Measurements from ENCODE around the gene CCDC13.
A peak's percentile ranks its signal among the peaks of the same experiment; 100 is the strongest.

Gene CCDC13

DNA sequence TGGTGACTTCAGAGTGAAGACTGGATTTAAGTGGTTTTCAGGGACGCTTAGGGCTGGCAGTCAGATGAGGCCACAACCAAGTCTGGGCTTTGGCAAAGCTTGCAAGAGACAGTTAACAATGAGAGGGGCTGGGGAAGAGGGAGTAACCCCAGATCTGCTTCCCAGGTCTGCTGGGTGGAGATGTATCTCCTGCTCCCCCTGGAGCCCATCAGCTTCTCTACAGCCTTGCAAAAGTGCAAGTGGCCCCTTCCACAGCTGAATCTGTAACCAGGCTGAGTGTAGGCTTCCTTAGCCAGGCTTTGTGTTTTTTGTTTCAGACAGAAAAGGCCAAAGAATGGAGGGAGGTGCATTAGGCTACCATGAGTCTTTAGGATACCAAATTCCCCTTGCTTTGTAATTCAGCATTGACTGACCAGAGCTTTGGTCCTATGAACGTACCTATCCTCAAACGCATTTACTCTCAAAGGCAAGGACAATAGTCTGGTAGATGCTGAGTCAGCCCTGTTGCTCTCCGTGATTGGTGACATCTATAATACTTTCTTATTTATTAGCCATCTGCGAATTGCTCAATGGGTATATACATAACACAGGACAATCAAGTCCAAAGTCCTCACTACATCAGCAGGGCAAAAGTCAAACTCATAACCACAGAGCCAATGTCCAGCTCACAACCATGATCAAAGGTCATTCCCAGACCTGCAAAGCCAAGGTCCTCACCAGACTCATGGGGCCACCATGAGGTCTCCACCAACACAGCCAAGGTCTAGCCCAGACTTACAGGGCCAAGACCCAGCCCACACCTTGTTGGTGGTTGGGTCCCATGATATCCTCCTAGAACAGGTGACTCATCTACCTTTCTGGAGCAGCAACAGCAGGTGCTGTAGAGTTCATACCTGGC is 17.1 kb downstream of the CCDC13 start:
- no peaks in the 10 kb centered on the region for H3K9me3 ChIP-seq
- in situ Hi-C loops (cut with MboI; ENCODE audit: low sequenced_read_pairs), result no loop called here
- peak; percentile 28 to 64 for DNase-seq (ENCODE audit: low spot score in 2 of 2)

DNA sequence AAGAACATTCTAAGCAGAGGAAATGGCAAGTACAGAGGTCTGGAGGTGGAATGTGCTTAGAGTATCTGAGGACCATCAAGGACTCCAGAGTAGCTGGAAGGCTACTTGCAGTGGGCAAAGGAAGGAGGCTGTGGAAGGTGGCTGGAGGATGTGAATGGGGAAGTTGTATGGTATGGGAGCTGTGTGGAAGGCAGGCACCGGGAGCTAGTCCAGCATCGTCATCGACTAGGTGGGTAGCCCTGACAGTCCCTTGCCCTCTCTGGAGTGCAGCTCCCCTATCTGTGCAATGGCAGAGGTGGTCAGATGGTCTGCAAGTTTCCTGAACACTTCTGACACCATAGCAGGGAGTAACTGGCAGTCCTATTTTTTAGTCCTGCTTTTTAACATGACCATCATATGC is 19.3 kb downstream of the CCDC13 start:
- Histone ChIP-seq H3K9me3 (no peaks in the 10 kb centered on the region), H3K27me3 (ENCODE audit: low read depth) (peaks cover 30% of the 10 kb centered on the region), H3K36me3 (replicated peaks) (no peaks in the 10 kb centered on the region), H3K4me1 (no peaks in the 10 kb centered on the region), H3K4me3 (no peak overlapping the region)
- DNase-seq (ENCODE audit: low spot score in 2 of 2), result no peak
- in situ Hi-C loops (cut with MboI; ENCODE audit: low sequenced_read_pairs), result no loop called here

More for the DNA sequence above, 17.1 kb downstream of the CCDC13 start:
- Histone ChIP-seq H3K27me3 (ENCODE audit: low read depth) (peaks cover 44% of the 10 kb centered on the region), H3K4me3 (no peak overlapping the region), H3K4me1 (no peaks in the 10 kb centered on the region), H3K36me3 (replicated peaks) (no peaks in the 10 kb centered on the region)

DNA sequence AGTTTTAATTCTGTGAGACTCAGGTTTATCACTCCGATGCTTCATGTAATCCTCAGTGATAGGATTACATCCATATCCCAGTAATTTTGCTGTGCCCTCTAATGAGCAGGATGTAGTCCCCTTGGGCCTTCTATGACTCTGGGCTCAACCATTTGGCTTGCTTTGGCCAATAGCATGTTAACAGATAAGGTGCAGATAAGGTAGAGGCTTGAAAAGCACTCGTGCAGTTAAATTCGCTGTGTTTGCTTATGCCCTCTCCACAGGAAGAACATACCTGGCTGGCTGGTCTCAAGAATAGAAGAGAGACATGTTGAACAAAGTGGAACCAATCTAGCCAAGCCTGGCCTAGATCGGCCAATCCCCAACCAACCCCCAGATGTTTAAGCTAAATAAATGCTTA is 20.1 kb downstream of the CCDC13 start:
- no peak overlapping the region for H3K4me3 ChIP-seq
- H3K27me3 ChIP-seq (ENCODE audit: low read depth), result peaks cover 22% of the 10 kb centered on the region
- H3K9me3 ChIP-seq, result no peaks in the 10 kb centered on the region
- in situ Hi-C loops (cut with MboI; ENCODE audit: low sequenced_read_pairs), result no loop called here
- H3K36me3 ChIP-seq (replicated peaks), result no peaks in the 10 kb centered on the region
- DNase-seq (ENCODE audit: low spot score in 2 of 2), result no peak
- H3K4me1 ChIP-seq, result no peaks in the 10 kb centered on the region

DNA sequence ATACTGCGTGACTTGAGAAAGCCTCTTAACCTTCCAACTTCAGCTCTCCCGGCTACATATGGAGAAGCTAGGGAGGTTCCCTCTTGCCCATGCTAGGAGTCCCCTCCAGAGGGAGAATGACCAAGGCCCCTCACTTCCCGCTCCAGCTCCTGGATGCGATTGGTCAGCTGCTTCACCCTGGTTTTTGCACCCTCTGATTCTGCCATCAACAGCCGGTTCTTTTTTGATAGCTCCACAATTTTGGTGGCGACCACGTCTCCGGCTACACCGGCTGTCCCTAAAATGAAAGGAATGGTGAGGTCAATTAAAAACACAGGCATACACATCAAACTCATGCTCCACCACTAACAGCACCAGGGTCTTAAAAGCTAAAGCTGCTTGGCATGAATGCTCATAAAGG is 20.6 kb downstream of the CCDC13 start:
- in situ Hi-C loops (cut with MboI; ENCODE audit: low sequenced_read_pairs), result no loop called here
- DNase-seq (ENCODE audit: low spot score in 2 of 2), result no peak
- Histone ChIP-seq H3K4me1 (no peaks in the 10 kb centered on the region), H3K27me3 (ENCODE audit: low read depth) (peaks cover 17% of the 10 kb centered on the region), H3K9me3 (no peaks in the 10 kb centered on the region), H3K4me3 (no peak overlapping the region), H3K36me3 (replicated peaks) (no peaks in the 10 kb centered on the region)

DNA sequence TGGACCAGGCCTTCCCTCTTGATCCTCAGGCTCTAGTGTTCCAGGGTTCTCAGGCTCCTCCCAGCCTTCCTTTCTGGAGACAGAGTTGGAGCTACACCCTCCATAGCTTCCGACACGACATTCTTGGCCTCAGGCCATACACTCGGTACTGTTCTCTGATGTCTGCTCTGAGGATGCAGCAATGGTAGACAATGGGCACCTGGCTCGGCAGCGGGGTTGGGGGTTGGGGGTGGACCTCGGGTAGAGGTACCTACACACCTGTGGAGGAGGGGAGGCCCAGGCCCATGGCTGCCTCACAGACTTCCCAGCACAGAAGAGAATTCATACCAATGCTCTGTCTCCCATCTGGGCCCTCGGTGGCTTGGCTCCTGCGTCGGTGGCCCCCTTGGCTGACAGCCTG is 21.4 kb downstream of the CCDC13 start:
- H3K4me1 ChIP-seq, result no peaks in the 10 kb centered on the region
- H3K9me3 ChIP-seq, result no peaks in the 10 kb centered on the region
- peaks cover 17% of the 10 kb centered on the region for H3K27me3 ChIP-seq (ENCODE audit: low read depth)
- in situ Hi-C loops (cut with MboI; ENCODE audit: low sequenced_read_pairs), result no loop called here
- no peak for DNase-seq (ENCODE audit: low spot score in 2 of 2)
- no peaks in the 10 kb centered on the region for H3K36me3 ChIP-seq (replicated peaks)
- H3K4me3 ChIP-seq, result no peak overlapping the region

DNA sequence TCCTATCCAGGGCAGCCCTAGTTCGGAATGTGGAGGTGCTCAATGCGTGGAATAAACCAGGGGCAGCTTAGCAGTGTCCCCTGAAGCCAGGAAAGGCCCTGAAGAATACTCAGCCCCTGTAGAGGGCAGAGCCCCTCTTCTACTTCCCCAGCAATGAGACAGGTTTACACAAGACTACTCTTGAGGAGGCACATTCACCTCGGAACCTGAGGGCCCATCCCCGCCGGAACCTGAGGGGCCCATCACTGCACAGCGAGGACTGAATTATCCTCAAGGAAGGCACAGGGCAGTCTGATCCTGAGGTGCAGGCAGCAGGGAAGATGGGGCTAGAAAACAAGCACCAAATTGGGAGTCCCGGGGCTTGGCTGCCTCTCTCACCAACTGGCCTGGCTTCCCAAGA is 22.2 kb downstream of the CCDC13 start:
- H3K4me1 ChIP-seq, result peaks cover 4% of the 10 kb centered on the region
- H3K9me3 ChIP-seq, result no peaks in the 10 kb centered on the region
- no peak overlapping the region for H3K4me3 ChIP-seq
- in situ Hi-C loops (cut with MboI; ENCODE audit: low sequenced_read_pairs), result no loop called here
- DNase-seq (ENCODE audit: low spot score in 2 of 2), result no peak
- H3K36me3 ChIP-seq (replicated peaks), result no peaks in the 10 kb centered on the region
- peaks cover 17% of the 10 kb centered on the region for H3K27me3 ChIP-seq (ENCODE audit: low read depth)

DNA sequence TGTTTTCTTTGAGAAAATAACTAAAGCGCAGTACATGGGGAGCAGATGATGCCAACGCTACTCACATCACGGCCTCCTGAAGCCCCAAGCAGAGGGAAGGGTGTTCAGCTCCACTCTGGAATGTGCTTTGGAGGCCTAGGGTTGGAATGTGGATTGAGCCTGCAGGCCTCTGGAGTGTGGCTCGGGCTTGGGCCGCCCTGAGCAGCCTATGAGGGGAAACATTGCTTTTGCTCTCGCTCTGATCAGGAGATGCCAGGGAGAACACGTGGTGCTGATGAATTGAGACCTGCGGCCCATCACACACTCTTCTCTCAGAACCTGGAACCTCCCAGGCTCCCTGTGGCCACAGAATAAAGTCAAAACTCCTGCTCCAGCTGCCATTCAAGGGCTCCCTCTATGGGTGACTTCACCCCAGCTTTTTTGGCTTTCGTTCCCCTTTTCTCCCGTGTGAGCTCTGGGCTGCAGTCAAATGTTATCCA is 23.3 kb downstream of the CCDC13 start:
- Histone ChIP-seq H3K9me3 (no peaks in the 10 kb centered on the region), H3K36me3 (replicated peaks) (no peaks in the 10 kb centered on the region), H3K4me3 (no peak overlapping the region), H3K27me3 (ENCODE audit: low read depth) (peaks cover 12% of the 10 kb centered on the region; the same call in 1 of the 2 replicates), H3K4me1 (peaks cover 14% of the 10 kb centered on the region)
- in situ Hi-C loops (cut with MboI; ENCODE audit: low sequenced_read_pairs), result no loop called here
- DNase-seq (ENCODE audit: low spot score in 2 of 2), result no peak

DNA sequence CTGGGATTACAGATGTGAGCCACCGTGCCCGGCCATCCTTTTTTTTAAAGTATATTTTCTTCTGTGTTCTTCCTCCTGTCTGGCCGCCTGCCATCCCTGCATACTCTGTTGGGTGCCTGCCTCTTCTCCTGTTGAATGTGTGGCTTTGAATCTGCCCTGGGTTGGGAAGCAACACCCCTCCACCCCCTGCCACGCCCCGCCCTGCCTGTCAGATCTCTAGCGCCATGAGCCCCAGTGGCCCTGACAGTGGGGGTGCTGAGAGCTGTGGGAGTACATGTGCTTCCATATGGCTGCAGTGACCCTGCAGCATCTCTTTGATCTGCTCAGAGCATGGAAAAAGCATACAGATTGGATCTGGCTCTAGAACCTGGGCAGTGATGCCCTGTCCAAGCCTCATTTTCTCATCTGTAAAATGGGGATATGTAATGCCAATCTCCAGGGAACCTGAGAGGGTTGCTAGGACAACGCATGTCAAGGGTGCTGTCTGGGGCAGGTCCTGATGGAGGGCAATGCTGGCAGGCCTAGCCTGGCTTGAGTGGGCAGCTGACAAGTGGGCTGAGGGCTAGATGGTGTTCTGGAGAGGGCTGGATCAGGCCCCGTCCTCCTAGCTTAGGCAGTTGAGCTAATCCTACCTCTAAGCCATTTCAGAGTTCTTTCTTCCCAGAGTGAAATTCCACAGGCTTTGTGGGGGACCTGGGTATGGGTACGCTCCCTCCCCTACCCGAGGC is 23.9 kb downstream of the CCDC13 start:
- H3K4me1 ChIP-seq, result peaks cover 15% of the 10 kb centered on the region
- no peaks in the 10 kb centered on the region for H3K9me3 ChIP-seq
- no peak for DNase-seq (ENCODE audit: low spot score in 2 of 2)
- H3K4me3 ChIP-seq, result no peak overlapping the region
- H3K27me3 ChIP-seq (ENCODE audit: low read depth), result peaks cover 9% of the 10 kb centered on the region; the same call in 1 of the 2 replicates
- no peaks in the 10 kb centered on the region for H3K36me3 ChIP-seq (replicated peaks)
- in situ Hi-C loops (cut with MboI; ENCODE audit: low sequenced_read_pairs), result no loop called here

DNA sequence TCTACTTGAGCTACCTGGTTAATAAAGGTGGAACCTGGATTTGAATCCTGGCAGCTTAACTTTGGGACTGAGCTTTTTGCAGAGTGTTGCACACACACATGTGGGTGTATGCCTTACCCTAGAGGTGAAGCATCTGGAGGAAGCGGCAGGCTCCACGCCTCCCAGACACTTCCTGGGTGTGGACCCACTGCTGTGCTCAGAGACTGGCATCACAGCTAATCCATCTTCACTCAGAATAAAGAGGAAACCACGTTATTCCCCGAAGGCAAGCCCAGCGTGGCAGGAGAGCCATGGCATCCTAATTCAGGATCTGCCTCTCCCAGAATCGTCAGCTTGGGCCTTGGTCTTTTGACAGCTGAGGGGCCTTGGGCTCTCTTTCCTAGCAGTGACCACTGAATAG is 25.5 kb downstream of the CCDC13 start:
- H3K4me1 ChIP-seq, result peaks cover 15% of the 10 kb centered on the region
- in situ Hi-C loops (cut with MboI; ENCODE audit: low sequenced_read_pairs), result no loop called here
- no peaks in the 10 kb centered on the region for H3K9me3 ChIP-seq
- H3K4me3 ChIP-seq, result no peak overlapping the region
- H3K27me3 ChIP-seq (ENCODE audit: low read depth), result no peaks in the 10 kb centered on the region
- H3K36me3 ChIP-seq (replicated peaks), result no peaks in the 10 kb centered on the region
- no peak for DNase-seq (ENCODE audit: low spot score in 2 of 2)

DNA sequence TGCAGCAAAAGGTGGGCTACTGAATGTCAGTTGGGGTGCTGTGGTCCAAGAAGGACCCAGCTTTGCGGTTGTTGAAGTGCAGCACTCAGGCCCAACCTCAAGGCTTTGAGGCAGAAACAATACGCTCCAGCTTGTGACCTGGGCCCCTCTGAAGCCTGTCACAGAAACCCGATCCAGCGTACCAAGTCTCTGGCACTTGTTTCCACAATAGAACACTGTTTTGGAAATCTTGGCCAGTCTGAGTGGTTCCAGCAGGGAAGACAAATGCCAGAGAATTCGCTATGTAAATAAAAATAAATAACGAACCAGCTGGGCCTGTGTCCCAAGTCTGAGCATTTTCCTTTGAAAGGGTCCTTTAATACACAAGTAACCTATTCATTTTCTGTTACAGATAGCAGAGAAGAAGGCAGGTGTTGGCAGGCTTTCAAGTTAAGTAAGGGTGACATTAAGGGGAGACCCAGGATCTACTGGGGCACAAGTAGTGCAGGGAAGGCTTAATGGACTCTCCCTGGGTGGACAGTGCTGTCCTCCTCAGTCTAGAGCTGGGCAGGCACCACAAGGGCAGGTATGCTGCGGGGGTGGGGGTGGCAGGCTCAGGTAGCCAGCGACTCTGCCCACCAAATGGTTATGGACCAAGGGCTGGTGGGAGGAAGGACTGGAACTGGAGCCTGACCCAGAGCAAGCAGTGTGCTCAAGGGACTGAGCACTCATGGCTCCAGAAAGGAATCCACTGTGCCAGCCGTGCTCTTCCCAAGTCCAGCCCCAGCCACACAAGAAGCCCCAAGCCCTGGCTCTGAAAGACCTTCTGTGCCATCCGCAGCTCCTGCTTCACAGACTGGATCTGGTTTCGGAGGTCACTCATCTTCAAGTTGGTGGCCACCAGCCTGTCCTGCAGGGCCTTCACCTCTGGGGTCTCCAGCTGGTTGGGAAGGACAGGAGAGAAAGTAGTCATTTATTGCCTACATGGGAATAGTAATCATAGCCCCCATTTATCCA is 26.3 kb downstream of the CCDC13 start:
- no peaks in the 10 kb centered on the region for H3K27me3 ChIP-seq (ENCODE audit: low read depth)
- in situ Hi-C loops (cut with MboI; ENCODE audit: low sequenced_read_pairs), result no loop called here
- no peaks in the 10 kb centered on the region for H3K9me3 ChIP-seq
- H3K4me1 ChIP-seq, result peaks cover 15% of the 10 kb centered on the region
- no peak overlapping the region for H3K4me3 ChIP-seq
- DNase-seq (ENCODE audit: low spot score in 2 of 2), result no peak
- H3K36me3 ChIP-seq (replicated peaks), result no peaks in the 10 kb centered on the region

DNA sequence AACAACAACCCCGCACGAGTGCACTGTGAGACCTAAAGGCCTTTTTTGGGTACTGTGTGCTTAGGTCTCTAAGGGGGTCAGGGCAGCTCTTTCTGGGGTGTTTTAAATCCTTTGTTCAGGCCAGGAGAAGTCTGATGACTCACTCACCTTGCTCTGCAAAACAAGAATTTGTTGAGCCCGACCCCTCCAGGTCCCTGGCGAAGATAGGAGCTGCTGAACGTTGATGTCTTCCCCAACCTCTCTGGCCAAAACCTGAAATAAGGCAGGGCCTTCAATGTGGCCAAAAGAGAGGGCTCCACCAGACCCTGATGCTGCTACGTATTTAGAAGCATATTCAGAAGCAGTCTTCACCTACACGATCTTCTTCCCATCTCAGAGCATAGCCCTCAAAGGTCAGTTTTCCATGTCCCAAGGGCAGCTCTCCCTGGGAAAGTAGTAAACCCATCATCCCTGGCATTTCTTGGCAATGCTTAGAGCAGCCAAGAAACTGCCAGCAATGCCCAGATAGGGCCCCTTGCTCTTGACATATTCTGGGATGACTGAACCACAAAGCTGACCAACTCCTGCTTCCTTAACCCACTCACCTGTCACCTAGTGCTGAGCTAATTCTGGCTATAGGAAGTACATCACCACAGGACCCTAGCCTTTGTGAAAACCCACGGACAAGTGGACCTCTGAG is 27.1 kb downstream of the CCDC13 start:
- no peaks in the 10 kb centered on the region for H3K36me3 ChIP-seq (replicated peaks)
- no peak for DNase-seq (ENCODE audit: low spot score in 2 of 2)
- no peak overlapping the region for H3K4me3 ChIP-seq
- H3K4me1 ChIP-seq, result peaks cover 15% of the 10 kb centered on the region
- in situ Hi-C loops (cut with MboI; ENCODE audit: low sequenced_read_pairs), result no loop called here
- H3K9me3 ChIP-seq, result no peaks in the 10 kb centered on the region
- no peaks in the 10 kb centered on the region for H3K27me3 ChIP-seq (ENCODE audit: low read depth)

DNA sequence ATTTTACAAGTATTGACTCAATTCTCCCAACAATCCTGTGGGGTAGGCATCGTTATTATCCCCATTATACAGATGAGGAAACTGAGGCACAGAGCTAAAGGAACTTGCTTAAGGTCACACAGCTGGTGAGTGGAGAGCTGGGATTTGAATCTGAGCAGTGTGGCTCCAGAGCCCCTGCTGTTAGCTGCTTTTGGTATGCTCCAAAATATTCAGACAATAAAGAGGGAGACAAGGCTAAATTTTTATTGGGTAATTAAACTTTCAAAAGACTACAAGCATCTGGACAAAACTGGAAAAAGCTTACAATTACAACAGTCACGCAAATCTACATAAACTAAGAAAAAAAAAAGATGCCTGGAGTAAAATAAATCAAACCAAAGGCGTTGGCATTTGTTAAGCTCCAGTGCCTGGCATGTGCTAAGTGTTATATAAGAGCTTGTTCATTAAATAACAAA is 27.7 kb downstream of the CCDC13 start:
- Histone ChIP-seq H3K27me3 (ENCODE audit: low read depth) (no peaks in the 10 kb centered on the region), H3K4me3 (no peak overlapping the region), H3K9me3 (no peaks in the 10 kb centered on the region), H3K4me1 (peaks cover 15% of the 10 kb centered on the region), H3K36me3 (replicated peaks) (no peaks in the 10 kb centered on the region)
- DNase-seq (ENCODE audit: low spot score in 2 of 2), result peak; percentile 53 to 83
- in situ Hi-C loops (cut with MboI; ENCODE audit: low sequenced_read_pairs), result no loop called here
